ENCODE data around the gene COL15A1.

Gene COL15A1

GRCh38 chr9:99051851-99052250, 108.1 kb downstream of the COL15A1 start:
- H3K4me3 ChIP-seq (ENCODE audit: low read depth, low read length): no peak overlapping the region
- TF ChIP-seq POLR2A (IDR thresholded peaks at IDR 0.05; ENCODE audit: extremely low read depth, insufficient read length) (no peak), MYC (IDR thresholded peaks at IDR 0.05; ENCODE audit: low read depth, low read length) (no peak)
- TF ChIP-seq, protein P1, sequence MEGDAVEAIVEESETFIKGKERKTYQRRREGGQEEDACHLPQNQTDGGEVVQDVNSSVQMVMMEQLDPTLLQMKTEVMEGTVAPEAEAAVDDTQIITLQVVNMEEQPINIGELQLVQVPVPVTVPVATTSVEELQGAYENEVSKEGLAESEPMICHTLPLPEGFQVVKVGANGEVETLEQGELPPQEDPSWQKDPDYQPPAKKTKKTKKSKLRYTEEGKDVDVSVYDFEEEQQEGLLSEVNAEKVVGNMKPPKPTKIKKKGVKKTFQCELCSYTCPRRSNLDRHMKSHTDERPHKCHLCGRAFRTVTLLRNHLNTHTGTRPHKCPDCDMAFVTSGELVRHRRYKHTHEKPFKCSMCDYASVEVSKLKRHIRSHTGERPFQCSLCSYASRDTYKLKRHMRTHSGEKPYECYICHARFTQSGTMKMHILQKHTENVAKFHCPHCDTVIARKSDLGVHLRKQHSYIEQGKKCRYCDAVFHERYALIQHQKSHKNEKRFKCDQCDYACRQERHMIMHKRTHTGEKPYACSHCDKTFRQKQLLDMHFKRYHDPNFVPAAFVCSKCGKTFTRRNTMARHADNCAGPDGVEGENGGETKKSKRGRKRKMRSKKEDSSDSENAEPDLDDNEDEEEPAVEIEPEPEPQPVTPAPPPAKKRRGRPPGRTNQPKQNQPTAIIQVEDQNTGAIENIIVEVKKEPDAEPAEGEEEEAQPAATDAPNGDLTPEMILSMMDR (IDR thresholded peaks at IDR 0.05; ENCODE audit: low read depth, low read length): no peak
- TF ChIP-seq, protein P2, sequence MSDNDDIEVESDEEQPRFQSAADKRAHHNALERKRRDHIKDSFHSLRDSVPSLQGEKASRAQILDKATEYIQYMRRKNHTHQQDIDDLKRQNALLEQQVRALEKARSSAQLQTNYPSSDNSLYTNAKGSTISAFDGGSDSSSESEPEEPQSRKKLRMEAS (IDR thresholded peaks at IDR 0.05; ENCODE audit: low read depth, low read length): no peak
- no peak for DNase-seq (ENCODE audit: low read depth)

GRCh38 chr9:99052815-99053715, 109.4 kb downstream of the COL15A1 start:
- peak; percentile 88 for DNase-seq (ENCODE audit: low read depth)

GRCh38 chr9:99054581-99054980, 110.9 kb downstream of the COL15A1 start:
- no peak overlapping the region for H3K4me3 ChIP-seq (ENCODE audit: low read depth, low read length)
- no peak for DNase-seq (ENCODE audit: low read depth)
- TF ChIP-seq, protein P1 (IDR thresholded peaks at IDR 0.05; ENCODE audit: low read depth, low read length): no peak
- TF ChIP-seq MYC (IDR thresholded peaks at IDR 0.05; ENCODE audit: low read depth, low read length): no peak
- TF ChIP-seq, protein P2 (IDR thresholded peaks at IDR 0.05; ENCODE audit: low read depth, low read length): no peak
- TF ChIP-seq POLR2A (IDR thresholded peaks at IDR 0.05; ENCODE audit: extremely low read depth, insufficient read length): no peak

More at GRCh38 chr9:99052815-99053715, 109.4 kb downstream of the COL15A1 start:
- peak; percentile 67 for TF ChIP-seq MYC (IDR thresholded peaks at IDR 0.05; ENCODE audit: low read depth, low read length)
- TF ChIP-seq, protein P2 (IDR thresholded peaks at IDR 0.05; ENCODE audit: low read depth, low read length): peak; percentile 78
- TF ChIP-seq, protein P1 (IDR thresholded peaks at IDR 0.05; ENCODE audit: low read depth, low read length): no peak
- no peak overlapping the region for H3K4me3 ChIP-seq (ENCODE audit: low read depth, low read length)

- DNase-seq (ENCODE audit: low read depth): no peak
- no peak overlapping the region for H3K4me3 ChIP-seq (ENCODE audit: low read depth, low read length)
- TF ChIP-seq, protein P1 (IDR thresholded peaks at IDR 0.05; ENCODE audit: low read depth, low read length): no peak
- TF ChIP-seq POLR2A (IDR thresholded peaks at IDR 0.05; ENCODE audit: extremely low read depth, insufficient read length) (no peak), MYC (IDR thresholded peaks at IDR 0.05; ENCODE audit: low read depth, low read length) (no peak)
- TF ChIP-seq, protein P2 (IDR thresholded peaks at IDR 0.05; ENCODE audit: low read depth, low read length): no peak
Observed at GRCh38 chr9:99055384-99055783, 111.7 kb downstream of the COL15A1 start.

DNA sequence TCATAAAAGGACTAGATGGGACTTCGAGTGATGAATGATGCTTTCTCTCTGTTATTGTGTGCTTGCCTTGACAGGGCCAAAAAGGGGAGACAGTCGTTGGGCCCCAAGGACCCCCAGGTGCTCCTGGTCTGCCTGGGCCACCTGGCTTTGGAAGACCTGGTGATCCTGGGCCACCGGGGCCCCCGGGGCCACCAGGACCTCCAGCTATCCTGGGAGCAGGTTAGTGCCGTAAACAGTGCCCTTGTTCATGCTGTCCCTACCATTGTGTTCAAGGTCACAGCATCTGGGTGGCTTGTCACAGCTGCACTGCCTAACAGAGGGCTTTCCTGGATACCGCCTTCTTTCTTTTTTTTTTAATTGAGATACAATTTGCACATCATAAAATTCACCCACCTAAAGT, 112.5 kb downstream of the COL15A1 start:
- DNase-seq (ENCODE audit: low read depth): no peak
- H3K4me3 ChIP-seq (ENCODE audit: low read depth, low read length): no peak overlapping the region
- TF ChIP-seq MYC (IDR thresholded peaks at IDR 0.05; ENCODE audit: low read depth, low read length) (no peak), POLR2A (IDR thresholded peaks at IDR 0.05; ENCODE audit: extremely low read depth, insufficient read length) (no peak)
- TF ChIP-seq, protein P1 (IDR thresholded peaks at IDR 0.05; ENCODE audit: low read depth, low read length): no peak
- TF ChIP-seq, protein P2 (IDR thresholded peaks at IDR 0.05; ENCODE audit: low read depth, low read length): no peak
